PC-9 (cell line): Measurements from ENCODE around the gene AIG1.

ENCODE experiments used
- EZH2 ChIP-seq: fragments of 200-600 bp; sonication (generic); IDR thresholded peaks from 2 replicates; pipeline ENCODE4 v1.8.0; 2017; ENCODE audit warnings: antibody characterized with exemption, low read depth
- TF ChIP-seq, protein P1 (sequence below): fragments of 200-600 bp; sonication (generic); conservative IDR thresholded peaks from 2 replicates; pipeline ENCODE4 v1.6.1; 2017; ENCODE audit warnings: mixed run types, antibody characterized with exemption, mild to moderate bottlenecking, moderate library complexity

DNA sequence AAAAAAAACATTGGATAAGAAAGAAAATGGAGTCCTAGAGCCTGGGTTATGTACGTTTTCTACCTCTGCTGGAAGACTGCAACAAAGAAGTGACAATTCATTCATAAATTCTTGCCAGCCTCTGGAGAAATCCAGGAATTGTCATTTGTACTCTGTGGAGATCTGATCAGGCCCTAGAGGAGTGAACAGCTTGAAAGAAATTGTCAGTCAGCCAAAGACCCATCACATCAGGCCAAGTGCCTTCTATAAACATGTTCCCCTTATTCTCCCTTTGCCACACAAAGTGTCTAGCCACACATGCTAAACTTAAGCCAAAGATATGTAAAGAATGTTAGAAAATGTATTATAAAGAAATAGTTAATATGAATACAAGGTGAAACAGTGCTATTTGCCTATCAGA lies 237.4 kb downstream of the AIG1 start:
- TF ChIP-seq, protein P1, sequence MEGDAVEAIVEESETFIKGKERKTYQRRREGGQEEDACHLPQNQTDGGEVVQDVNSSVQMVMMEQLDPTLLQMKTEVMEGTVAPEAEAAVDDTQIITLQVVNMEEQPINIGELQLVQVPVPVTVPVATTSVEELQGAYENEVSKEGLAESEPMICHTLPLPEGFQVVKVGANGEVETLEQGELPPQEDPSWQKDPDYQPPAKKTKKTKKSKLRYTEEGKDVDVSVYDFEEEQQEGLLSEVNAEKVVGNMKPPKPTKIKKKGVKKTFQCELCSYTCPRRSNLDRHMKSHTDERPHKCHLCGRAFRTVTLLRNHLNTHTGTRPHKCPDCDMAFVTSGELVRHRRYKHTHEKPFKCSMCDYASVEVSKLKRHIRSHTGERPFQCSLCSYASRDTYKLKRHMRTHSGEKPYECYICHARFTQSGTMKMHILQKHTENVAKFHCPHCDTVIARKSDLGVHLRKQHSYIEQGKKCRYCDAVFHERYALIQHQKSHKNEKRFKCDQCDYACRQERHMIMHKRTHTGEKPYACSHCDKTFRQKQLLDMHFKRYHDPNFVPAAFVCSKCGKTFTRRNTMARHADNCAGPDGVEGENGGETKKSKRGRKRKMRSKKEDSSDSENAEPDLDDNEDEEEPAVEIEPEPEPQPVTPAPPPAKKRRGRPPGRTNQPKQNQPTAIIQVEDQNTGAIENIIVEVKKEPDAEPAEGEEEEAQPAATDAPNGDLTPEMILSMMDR = no peak
- TF ChIP-seq EZH2 = no peak
